Mucosa of rectum (tissue), 2 donors: ENCODE results near the gene OR10P1.
"Not testable (repeated sequence)": the region's sequence is repeated elsewhere in the genome, so short reads cannot be mapped to it uniquely, and the experiment has no call there.

Experiments
- H3K27ac ChIP-seq, 2 donors: one replicate each; pipeline ENCODE4 v1.7.0; 2013; ENCODE audit warnings: inconsistent platforms in 2 of 2, low read depth in 2 of 2, low read length in 2 of 2
- H3K27me3 ChIP-seq, 2 donors: one replicate each; pipeline ENCODE4 v1.7.0; 2013; ENCODE audit warnings: low read length in 2 of 2; ENCODE audit not compliant: control insufficient read depth in 2 of 2, insufficient read depth in 2 of 2
- H3K36me3 ChIP-seq, 2 donors: one replicate each; pipeline ENCODE4 v1.7.0; 2013; ENCODE audit warnings: low read length in 2 of 2; ENCODE audit not compliant: control insufficient read depth in 2 of 2, insufficient read depth in 2 of 2
- H3K4me1 ChIP-seq, 2 donors: one replicate each; pipeline ENCODE4 v1.7.0; 2013; ENCODE audit warnings: low read length in 2 of 2, mild to moderate bottlenecking in 1 of 2; ENCODE audit not compliant: control insufficient read depth in 2 of 2, insufficient read depth in 2 of 2
- H3K4me3 ChIP-seq, 2 donors: one replicate each; pipeline ENCODE4 v1.7.0; 2013; ENCODE audit warnings: low read length in 2 of 2
- H3K9ac ChIP-seq, 2 donors: one replicate each; pipeline ENCODE4 v1.7.0; 2013; ENCODE audit warnings: low read length in 2 of 2, low read depth in 1 of 2, mild to moderate bottlenecking in 1 of 2
- H3K9me3 ChIP-seq, 2 donors: one replicate each; pipeline ENCODE4 v1.7.0; 2013; ENCODE audit warnings: low read length in 2 of 2; ENCODE audit not compliant: control insufficient read depth in 2 of 2
- donor health status: healthy.
- donor health status: Normal muscosa, but diverticular disease.

Gene OR10P1

DNA sequence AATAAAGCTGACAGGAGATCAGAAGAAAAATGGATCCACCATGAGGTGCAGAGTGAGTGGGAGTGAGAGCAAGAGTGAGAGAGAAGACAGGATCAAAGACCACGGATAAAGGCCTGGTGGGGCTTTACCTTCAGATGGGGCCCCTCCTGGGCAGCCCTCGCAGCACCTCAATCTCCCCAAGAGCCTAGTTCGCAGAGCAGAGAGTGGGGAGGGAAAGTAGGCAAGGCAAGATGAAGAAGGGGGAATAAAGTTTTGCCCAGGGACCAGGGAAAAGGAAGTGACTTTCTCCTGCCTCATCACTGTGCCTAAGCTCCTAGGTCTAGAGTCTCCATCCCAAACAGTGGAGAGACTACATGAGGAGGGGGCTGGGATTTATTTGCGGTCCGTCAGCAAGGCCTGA, 10.3 kb downstream of the OR10P1 start:
- no peaks in the 10 kb centered on the region for H3K27me3 ChIP-seq
- H3K4me3 ChIP-seq, result no peak overlapping the region
- H3K27ac ChIP-seq, result no peak overlapping the region
- H3K4me1 ChIP-seq, result peaks cover 0 to 3% of the 10 kb centered on the region in 2 donors
- H3K36me3 ChIP-seq, result no peaks in the 10 kb centered on the region
- H3K9ac ChIP-seq, result no peak overlapping the region
- H3K9me3 ChIP-seq, result no peaks in the 10 kb centered on the region

GRCh38 chr12:55650620-55651298, 14.1 kb downstream of the OR10P1 start:
- H3K4me1 ChIP-seq, H3K27me3 ChIP-seq, H3K9ac ChIP-seq, H3K9me3 ChIP-seq, H3K4me3 ChIP-seq, H3K36me3 ChIP-seq, H3K27ac ChIP-seq: not testable (repeated sequence)

DNA sequence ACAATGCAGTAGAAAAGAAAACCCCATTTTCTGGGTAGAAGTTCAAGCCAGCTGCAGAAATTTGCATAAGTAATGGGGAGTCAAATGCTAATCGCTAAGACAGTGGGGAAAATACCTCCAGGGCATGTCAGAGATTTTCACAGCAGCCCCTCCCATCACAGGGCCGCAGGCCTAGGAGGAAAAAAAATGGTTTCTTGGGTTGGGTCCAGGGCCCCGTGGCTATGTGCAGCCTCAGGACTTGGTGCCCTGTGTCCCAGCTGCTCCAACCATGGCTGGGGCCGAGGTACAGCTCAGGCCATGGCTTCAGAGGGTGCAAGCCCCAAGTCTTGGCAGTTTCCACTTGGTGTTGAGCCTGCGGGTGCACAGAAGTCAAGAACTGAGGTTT, 14.6 kb downstream of the OR10P1 start:
- peaks cover 0 to 3% of the 10 kb centered on the region in 2 donors for H3K4me1 ChIP-seq
- no peak overlapping the region for H3K4me3 ChIP-seq
- H3K27ac ChIP-seq, result no peak overlapping the region

GRCh38 chr12:55652352-55652751, 15.7 kb downstream of the OR10P1 start:
- Histone ChIP-seq H3K27ac (no peak overlapping the region), H3K4me1 (no peaks in the 10 kb centered on the region), H3K36me3 (no peaks in the 10 kb centered on the region)

More for the DNA sequence above, 14.6 kb downstream of the OR10P1 start:
- no peaks in the 10 kb centered on the region for H3K27me3 ChIP-seq
- no peaks in the 10 kb centered on the region for H3K36me3 ChIP-seq
- no peaks in the 10 kb centered on the region for H3K9me3 ChIP-seq
- no peak overlapping the region for H3K9ac ChIP-seq

DNA sequence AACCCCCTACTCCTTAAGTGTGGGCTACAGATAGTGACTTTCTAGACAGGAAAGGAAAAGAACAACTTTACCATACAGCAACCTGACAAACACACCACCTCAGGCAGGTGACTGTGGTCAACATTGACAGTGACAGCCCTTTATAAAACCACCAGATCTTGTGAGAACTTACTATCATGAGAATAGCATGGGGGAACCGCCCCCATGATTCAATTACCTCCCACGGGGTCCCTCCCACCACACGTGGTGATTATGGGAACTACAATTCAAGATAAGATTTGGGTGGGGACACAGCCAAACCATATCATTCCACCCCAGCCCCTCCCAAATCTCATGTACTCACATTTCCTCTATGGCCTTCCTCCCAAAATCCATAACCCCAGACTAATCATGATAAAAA, 16.3 kb downstream of the OR10P1 start:
- Histone ChIP-seq H3K9ac (no peak overlapping the region), H3K27ac (no peak overlapping the region), H3K27me3 (no peaks in the 10 kb centered on the region), H3K4me1 (no peaks in the 10 kb centered on the region), H3K9me3 (no peaks in the 10 kb centered on the region), H3K36me3 (no peaks in the 10 kb centered on the region), H3K4me3 (no peak overlapping the region)

More at GRCh38 chr12:55652352-55652751, 15.7 kb downstream of the OR10P1 start:
- Histone ChIP-seq H3K9me3 (no peaks in the 10 kb centered on the region), H3K4me3 (no peak overlapping the region), H3K27me3 (no peaks in the 10 kb centered on the region), H3K9ac (no peak overlapping the region)

- Histone ChIP-seq H3K9me3 (no peaks in the 10 kb centered on the region), H3K4me3 (no peak overlapping the region), H3K36me3 (no peaks in the 10 kb centered on the region), H3K27ac (no peak overlapping the region), H3K27me3 (no peaks in the 10 kb centered on the region), H3K4me1 (no peaks in the 10 kb centered on the region), H3K9ac (no peak overlapping the region)
Measured at GRCh38 chr12:55654511-55655214, 18.0 kb downstream of the OR10P1 start.

GRCh38 chr12:55657212-55657611, 20.5 kb downstream of the OR10P1 start:
- Histone ChIP-seq H3K36me3 (no peaks in the 10 kb centered on the region), H3K9me3 (no peaks in the 10 kb centered on the region), H3K27me3 (no peaks in the 10 kb centered on the region), H3K4me1 (no peaks in the 10 kb centered on the region), H3K4me3 (no peak overlapping the region), H3K27ac (no peak overlapping the region), H3K9ac (no peak overlapping the region)

DNA sequence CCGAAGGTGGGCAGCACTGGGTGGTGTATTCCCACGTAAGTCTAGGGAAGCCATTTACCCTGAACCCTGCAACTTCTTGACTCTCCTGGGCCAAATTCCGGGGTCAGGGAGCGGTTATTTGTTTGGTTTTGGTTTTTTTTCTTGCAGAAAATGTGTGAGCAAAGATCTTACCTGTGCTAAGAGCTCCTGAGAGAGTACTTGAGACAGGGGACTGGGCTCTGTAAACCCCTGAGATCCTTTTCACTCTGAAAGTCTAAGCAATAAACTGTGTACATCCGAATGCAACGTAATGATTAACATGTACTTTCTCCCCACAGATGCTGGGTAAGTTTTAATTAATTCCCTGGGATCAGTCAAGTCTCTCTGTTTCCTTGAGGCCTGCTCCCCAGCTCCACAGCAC, 21.5 kb downstream of the OR10P1 start:
- H3K27ac ChIP-seq, result no peak overlapping the region
- no peak overlapping the region for H3K4me3 ChIP-seq
- H3K36me3 ChIP-seq, result no peaks in the 10 kb centered on the region
- H3K27me3 ChIP-seq, result no peaks in the 10 kb centered on the region
- no peak overlapping the region for H3K9ac ChIP-seq
- H3K9me3 ChIP-seq, result no peaks in the 10 kb centered on the region
- no peaks in the 10 kb centered on the region for H3K4me1 ChIP-seq

DNA sequence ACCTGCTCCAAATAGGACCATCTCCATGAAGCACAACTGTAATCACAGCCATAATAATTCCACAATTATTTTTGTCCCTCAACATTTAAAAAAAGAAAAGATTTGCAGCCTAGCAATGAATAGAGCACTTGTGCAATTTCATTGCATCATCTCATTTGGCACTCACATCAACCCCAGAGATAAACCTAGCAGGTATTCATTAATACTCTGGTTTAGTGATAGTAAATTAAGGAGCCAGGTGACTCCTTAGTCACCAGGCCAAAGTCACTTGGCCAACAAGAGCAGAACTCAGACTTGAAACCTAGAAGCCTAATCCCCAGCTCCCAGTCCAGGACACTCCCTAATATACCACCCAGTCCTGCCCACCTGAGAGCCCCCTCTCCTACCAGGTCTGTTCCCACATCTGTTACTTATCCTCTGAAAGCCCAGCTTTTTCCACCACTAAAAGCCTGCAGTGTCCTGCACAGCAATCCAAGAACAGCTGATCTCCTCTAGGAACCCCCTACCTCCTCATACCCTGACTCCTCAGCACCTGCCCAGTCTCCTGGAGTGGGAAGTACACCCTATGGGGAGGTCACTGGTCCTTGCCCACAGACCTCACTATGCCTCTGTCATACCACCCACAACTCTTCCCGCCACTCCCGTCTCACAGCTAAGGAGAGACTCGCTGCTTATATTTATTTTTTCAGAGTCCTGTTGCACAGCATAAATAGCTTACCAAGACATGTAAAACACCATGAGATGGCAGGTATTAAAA, 22.1 kb downstream of the OR10P1 start:
- Histone ChIP-seq H3K4me1 (no peaks in the 10 kb centered on the region), H3K4me3 (no peak overlapping the region), H3K27ac (no peak overlapping the region), H3K9me3 (no peaks in the 10 kb centered on the region), H3K9ac (no peak overlapping the region), H3K27me3 (no peaks in the 10 kb centered on the region), H3K36me3 (no peaks in the 10 kb centered on the region)
